OCI-LY3 (cell line): Measurements from ENCODE around the gene KLRC3.

Experiments used
- CTCF ChIP-seq: fragments of 200-600, 300-600 bp; sonication (generic); IDR thresholded peaks from 2 replicates; pipeline ENCODE4 v1.5.1; 2014; ENCODE audit warnings: antibody characterized with exemption, low read length, low read depth
- EZH2phosphoT487 ChIP-seq: fragments of 200-600 bp; shearing (Covaris generic); IDR thresholded peaks from 2 replicates; pipeline ENCODE4 v1.6.1; 2018; ENCODE audit warnings: antibody characterized with exemption, mixed run types, low read depth

- no peak for TF ChIP-seq CTCF
- TF ChIP-seq EZH2phosphoT487 = no peak
Observed at GRCh38 chr12:10397296-10397695, 23.1 kb downstream of the KLRC3 start.
